ACC112 (cell line): Measurements from ENCODE around the gene HAPLN2.
"Not testable (repeated sequence)": the region's sequence is repeated elsewhere in the genome, so short reads cannot be mapped to it uniquely, and the experiment has no call there.

ENCODE experiments used
- H2AFZ ChIP-seq: fragments of 200-600 bp; sonication (generic); one replicate; pipeline ENCODE4 v1.6.0; 2017; ENCODE audit warnings: antibody characterized with exemption, low read length; ENCODE audit not compliant: unreplicated experiment
- H3K27ac ChIP-seq: fragments of 200-600 bp; sonication (generic); 2 replicates; pipeline ENCODE4 v1.5.1; 2014; ENCODE audit warnings: low read depth, mild to moderate bottlenecking, antibody characterized with exemption, low read length, moderate library complexity
- H3K27me3 ChIP-seq: fragments of 200-600 bp; sonication (generic); 2 replicates; pipeline ENCODE4 v1.6.1; 2014; ENCODE audit warnings: mild to moderate bottlenecking, antibody characterized with exemption, low read length, moderate library complexity, mixed read lengths; ENCODE audit not compliant: insufficient read depth
- H3K36me3 ChIP-seq: fragments of 200-600 bp; sonication (generic); 2 replicates; pipeline ENCODE4 v1.6.1; 2016; ENCODE audit warnings: mild to moderate bottlenecking, antibody characterized with exemption, low read length, moderate library complexity, mixed read lengths; ENCODE audit not compliant: insufficient read depth
- H3K4me1 ChIP-seq: fragments of 200-600 bp; sonication (generic); one replicate; pipeline ENCODE4 v1.6.1; 2016; ENCODE audit warnings: low read length, mixed read lengths; ENCODE audit not compliant: insufficient read depth, unreplicated experiment, control insufficient read depth
- H3K4me3 ChIP-seq: fragments of 200-600 bp; sonication (generic); 2 replicates; pipeline ENCODE4 v1.5.1; 2014; ENCODE audit warnings: mild to moderate bottlenecking, low read depth, low read length
- H3K79me2 ChIP-seq: fragments of 200-600 bp; sonication (generic); one replicate; pipeline ENCODE4 v1.6.0; 2016; ENCODE audit warnings: low read length; ENCODE audit not compliant: control insufficient read depth, unreplicated experiment, insufficient read depth

HAPLN2 gene

DNA sequence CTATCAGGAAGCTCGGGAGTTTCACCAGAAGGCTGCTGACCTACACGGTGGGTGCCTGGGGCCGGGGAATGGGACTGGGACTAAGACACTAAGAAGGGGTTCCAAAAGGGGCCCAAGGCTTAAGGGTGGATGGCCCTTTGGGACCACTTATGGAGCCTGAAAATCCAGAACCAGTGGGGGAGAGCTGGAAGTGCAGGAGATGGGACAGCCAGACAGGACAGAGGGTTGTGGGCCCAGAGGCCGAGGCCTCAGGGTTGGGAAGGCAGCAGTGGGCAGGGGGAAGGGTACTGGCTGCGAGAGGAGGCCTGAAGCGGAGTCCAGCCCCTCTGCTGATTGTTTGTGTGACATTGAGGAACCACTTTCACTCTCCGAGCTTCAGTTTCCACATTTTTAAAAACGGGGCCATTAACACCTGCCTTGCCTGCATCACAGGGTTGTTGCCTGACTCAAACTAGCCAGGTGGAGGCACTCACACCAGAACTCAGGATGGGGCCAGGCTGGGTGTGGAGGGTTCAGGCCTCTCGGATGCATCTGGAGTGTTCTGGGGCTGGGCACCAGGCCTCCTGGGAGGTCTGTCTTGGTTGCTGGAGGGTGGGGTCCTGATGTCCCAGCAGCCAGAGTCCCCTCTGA is 36.7 kb upstream of the HAPLN2 start:
- no peaks in the 10 kb centered on the region for H3K4me1 ChIP-seq
- no peak overlapping the region for H3K27ac ChIP-seq
- H3K27me3 ChIP-seq, result no peaks in the 10 kb centered on the region
- H3K36me3 ChIP-seq, result no peaks in the 10 kb centered on the region
- H3K4me3 ChIP-seq, result no peak overlapping the region
- no peaks in the 10 kb centered on the region for H3K79me2 ChIP-seq
- H2AFZ ChIP-seq, result no peak overlapping the region

DNA sequence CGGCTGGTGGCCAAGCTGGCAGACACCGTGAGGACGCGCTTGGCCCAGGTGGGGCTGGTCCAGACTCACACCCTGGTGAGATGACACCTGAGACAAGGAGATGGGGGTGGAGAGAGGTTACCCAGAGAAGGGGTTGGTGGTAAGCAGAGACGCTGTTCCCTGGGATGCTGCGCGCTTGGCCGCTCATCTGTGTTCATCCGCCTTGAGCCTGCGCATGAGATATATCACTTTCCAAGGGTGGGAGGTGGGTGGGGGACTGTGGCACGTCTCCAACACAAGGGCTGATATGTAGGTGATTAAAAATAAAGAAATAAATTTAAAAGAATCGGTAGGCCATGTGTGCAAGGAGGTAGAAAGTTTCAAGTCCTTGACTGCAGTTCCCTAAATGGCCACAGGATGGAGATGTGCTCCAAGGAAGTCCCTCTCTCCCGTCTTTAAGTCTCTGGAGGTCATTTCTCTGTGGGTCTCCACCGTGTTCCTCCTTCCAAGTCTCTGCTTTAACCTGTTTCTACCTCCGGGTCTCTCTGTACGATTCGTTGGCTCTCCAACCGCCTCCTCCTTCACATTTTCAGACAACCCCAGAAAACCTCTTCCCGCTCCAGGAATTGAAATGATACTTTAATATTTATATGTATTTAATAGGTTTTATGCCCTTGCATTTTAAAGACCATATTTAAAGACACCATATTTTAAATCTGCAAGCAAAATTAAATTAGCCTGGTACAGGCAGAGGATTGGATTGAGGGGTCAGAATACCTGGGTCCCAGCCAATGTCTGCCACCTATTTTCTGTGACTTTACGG is 35.2 kb upstream of the HAPLN2 start:
- Histone ChIP-seq H3K36me3 (no peaks in the 10 kb centered on the region), H3K27ac (no peak overlapping the region), H3K4me3 (no peak overlapping the region), H3K79me2 (no peaks in the 10 kb centered on the region), H3K27me3 (no peaks in the 10 kb centered on the region), H2AFZ (no peak overlapping the region), H3K4me1 (no peaks in the 10 kb centered on the region)

DNA sequence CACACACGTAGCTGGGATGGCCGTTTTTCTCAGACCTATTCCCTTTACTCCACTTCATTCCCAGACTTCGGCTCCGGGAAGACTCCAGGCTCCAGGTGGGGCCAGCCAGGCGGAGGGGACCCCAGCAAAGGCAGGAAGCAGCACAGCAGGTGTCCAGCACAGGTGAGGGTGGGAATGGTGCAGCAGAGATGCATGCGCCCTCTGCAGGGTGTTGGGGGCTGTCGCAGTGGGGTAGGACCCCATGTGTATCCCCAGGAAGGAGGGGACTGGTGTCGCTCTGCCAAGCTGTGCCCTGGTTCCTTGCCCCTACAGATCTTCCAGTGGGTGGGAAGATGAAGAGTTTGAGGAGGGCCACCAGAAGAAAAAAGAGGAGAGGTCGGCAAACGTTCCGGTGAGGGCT is 34.4 kb upstream of the HAPLN2 start:
- Histone ChIP-seq H3K27ac (no peak overlapping the region), H3K27me3 (no peaks in the 10 kb centered on the region), H3K4me3 (no peak overlapping the region), H2AFZ (no peak overlapping the region), H3K36me3 (no peaks in the 10 kb centered on the region), H3K79me2 (no peaks in the 10 kb centered on the region), H3K4me1 (no peaks in the 10 kb centered on the region)

DNA sequence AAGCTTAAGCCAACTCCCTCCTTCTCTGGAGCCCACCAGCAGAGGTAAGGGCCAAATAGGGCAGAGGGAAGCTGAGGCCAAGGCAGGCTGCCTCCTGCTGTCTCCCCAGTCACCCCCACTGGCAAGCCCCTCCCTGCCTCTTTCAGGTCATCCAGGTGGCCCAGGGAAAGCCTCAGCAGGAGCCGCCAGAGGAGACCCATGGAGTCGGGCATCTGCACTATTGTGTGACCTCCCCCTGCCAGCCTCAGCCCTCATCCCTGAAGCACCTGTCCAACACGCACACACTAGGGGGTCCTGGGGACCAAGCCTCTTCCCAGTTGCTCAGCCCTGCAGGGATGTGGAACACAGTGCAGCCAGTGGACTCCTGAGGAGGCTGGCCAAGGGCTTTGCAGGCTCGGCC is 32.9 kb upstream of the HAPLN2 start:
- Histone ChIP-seq H3K36me3 (no peaks in the 10 kb centered on the region), H3K27me3 (no peaks in the 10 kb centered on the region), H2AFZ (no peak overlapping the region), H3K79me2 (no peaks in the 10 kb centered on the region), H3K4me1 (peaks cover 6% of the 10 kb centered on the region), H3K4me3 (no peak overlapping the region), H3K27ac (no peak overlapping the region)

DNA sequence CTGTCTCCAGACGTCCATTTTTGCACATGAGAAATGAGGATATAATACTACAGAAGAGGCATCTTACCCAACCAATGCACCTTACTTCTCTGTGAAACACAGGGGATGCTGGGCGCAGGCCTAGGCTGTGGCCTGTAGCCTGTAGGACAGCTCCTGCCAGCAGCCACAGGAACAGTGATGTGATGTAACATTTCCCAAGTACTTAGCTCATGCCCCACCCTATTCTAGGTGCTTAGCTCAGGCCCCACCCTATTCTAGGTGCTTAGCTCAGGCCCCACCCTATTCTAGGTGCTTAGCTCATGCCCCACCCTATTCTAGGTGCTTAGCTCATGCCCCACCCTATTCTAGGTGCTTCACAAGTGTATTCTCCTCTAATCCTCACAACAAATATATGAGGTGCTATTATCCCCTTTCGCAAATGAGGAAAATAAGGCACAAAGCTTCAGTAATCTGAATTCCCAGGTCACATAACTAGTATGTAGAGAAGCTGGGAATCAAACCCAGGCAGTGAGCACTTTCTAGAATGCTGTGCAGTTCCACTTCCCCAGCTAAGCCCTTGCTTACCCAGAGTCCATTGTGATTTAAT is 32.2 kb upstream of the HAPLN2 start:
- H3K4me3 ChIP-seq, result no peak overlapping the region
- no peaks in the 10 kb centered on the region for H3K27me3 ChIP-seq
- H3K79me2 ChIP-seq, result no peaks in the 10 kb centered on the region
- no peak overlapping the region for H3K27ac ChIP-seq
- peaks cover 6% of the 10 kb centered on the region for H3K4me1 ChIP-seq
- no peaks in the 10 kb centered on the region for H3K36me3 ChIP-seq
- no peak overlapping the region for H2AFZ ChIP-seq

DNA sequence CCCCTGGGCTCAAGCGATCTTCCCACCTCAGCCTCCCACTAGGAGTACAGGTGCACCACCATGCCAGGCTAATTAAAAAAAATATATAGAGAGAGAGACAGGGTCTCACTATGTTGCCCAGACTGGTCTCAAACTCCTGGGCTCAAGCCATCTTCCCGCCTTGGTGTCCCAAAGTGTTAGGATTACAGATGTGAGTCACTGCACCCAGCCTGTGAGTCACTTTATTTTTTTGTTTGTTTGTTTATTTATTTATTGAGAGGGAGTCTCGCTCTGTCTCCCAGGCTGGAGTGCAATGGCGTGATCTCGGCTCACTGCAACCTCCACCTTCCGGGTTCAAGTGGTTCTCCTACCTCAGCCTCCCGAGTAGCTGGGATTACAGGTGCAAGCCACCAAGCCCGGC is 31.3 kb upstream of the HAPLN2 start:
- H2AFZ ChIP-seq, H3K4me1 ChIP-seq, H3K4me3 ChIP-seq, H3K27me3 ChIP-seq, H3K36me3 ChIP-seq, H3K27ac ChIP-seq, H3K79me2 ChIP-seq: not testable (repeated sequence)

DNA sequence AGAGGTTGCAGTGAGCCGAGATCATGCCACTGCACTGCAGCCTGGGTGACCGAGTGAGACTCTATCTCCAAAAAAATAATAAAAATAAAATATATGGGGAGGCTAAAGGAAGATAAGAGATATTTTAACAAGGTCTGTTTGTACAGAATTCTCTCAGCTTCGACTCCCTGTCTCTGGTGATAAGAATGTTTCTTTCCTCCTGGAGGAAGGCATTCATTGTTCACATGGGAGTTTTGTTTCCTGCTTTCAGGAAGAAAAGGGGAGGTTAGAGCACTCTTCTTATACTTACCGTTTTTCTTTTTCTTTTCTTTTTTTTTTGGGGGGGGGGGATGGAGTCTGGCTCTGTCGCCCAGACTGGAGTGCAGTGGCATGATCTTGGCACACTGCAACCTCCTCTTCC is 29.7 kb upstream of the HAPLN2 start:
- Histone ChIP-seq H3K36me3 (no peaks in the 10 kb centered on the region), H3K79me2 (no peaks in the 10 kb centered on the region), H3K27me3 (no peaks in the 10 kb centered on the region), H2AFZ (no peak overlapping the region), H3K27ac (no peak overlapping the region), H3K4me1 (peaks cover 6% of the 10 kb centered on the region), H3K4me3 (no peak overlapping the region)

DNA sequence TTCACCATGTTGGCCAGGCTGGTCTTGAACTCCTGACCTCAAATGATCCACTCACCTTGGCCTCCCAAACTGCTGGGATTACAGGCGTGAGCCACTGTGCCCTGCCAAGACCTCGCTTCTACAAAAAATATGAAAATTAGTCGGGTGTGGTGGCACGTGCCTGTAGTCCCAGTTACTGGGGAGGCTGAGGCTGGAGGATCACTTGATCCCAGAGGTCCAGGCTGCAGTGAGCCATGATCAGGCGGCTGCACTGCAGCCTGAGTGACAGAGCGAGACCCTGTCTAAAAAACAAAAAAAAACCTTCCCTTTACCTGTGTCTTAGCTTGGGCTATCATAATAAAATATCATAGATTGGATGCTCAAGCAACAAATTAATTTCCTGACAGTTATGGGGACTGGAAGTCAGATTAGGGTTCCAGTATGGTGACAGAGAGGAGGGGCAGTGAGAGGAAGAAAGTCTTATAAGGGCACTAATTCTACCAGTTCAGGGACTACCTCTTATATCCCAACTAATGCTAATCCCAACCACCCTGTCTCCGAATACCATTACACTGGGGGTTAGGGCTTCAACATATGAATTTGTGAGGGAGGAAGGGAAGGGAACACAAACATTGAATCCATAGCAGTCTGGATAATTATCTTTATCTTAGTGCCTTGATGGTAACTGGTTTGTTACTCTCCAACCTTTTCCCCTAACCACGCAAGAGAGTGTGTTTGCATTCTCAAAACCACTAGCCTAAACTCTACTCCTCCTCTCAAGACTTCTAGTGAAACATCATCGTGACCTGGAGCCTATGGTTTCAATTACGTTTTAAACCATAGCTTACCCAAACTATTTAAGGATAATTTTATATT is 28.7 kb upstream of the HAPLN2 start:
- Histone ChIP-seq H3K79me2 (no peaks in the 10 kb centered on the region), H3K36me3 (no peaks in the 10 kb centered on the region), H2AFZ (peak overlapping the region; percentile 62), H3K27me3 (no peaks in the 10 kb centered on the region), H3K27ac (no peak overlapping the region), H3K4me3 (peak overlapping the region; percentile 82), H3K4me1 (peaks cover 6% of the 10 kb centered on the region)

DNA sequence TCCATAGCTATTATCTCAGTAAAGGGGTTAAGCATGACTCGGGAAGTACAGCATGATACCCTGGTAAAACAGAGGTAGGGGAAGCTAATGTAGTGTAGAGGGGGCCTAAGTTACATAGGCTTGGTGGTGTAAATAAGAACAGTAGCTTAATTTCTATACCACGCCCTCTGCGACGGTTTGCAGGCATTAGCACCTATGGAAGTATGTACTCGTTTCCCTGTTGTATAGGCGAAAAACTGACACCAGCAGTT is 28.1 kb upstream of the HAPLN2 start:
- no peaks in the 10 kb centered on the region for H3K27me3 ChIP-seq
- H3K27ac ChIP-seq, result no peak overlapping the region
- H3K4me3 ChIP-seq, result peak overlapping the region; percentile 82
- H2AFZ ChIP-seq, result peak overlapping the region; percentile 62
- H3K36me3 ChIP-seq, result no peaks in the 10 kb centered on the region
- H3K79me2 ChIP-seq, result no peaks in the 10 kb centered on the region
- peaks cover 6% of the 10 kb centered on the region for H3K4me1 ChIP-seq

DNA sequence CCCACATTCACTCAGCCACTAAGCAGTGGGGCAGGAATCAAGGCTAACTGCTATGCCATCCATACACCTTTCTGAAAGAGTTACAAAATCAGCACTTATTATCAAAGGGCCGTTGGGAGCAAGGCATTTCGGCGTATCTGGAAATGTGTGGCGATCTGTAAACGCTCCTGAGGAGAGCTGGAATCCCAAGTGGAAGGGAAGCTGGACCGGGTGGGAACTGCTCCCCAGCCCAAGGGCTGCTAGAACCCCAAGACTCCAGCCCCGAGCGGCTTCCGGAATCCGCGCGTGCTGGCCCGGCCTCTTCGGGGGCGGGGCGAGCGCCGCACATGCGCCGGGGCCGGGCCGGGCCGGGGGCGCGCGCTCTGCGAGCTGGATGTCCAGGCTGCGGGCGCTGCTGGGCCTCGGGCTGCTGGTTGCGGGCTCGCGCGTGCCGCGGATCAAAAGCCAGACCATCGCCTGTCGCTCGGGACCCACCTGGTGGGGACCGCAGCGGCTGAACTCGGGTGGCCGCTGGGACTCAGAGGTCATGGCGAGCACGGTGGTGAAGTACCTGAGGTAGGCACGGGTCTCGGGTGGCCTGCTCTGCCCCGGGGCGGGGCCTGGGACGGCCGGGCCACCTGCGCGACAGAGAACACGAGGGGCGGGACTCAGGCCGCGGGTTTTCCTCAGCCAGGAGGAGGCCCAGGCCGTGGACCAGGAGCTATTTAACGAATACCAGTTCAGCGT is 27.6 kb upstream of the HAPLN2 start, which contains the start of gene NAXE:
Gene NAXE, plus strand, starts transcription at position 345 of the 726 bp plus-strand sequence. Its CDS starts 29 bp downstream, at position 374.
- Histone ChIP-seq H3K4me1 (peaks cover 6% of the 10 kb centered on the region), H2AFZ (peak within 1 kb of the TSS; percentile 62), H3K36me3 (no peaks in the 10 kb centered on the region), H3K79me2 (no peaks in the 10 kb centered on the region), H3K4me3 (peak within 1 kb of the TSS; percentile 82), H3K27ac (no peak within 1 kb of the TSS), H3K27me3 (no peaks in the 10 kb centered on the region)
